Urothelium cell line (cell line): ENCODE measurements around the gene SPATA2.
A peak's percentile ranks its signal among the peaks of the same experiment; 100 is the strongest.
"Not testable (repeated sequence)": the region's sequence is repeated elsewhere in the genome, so short reads cannot be mapped to it uniquely, and the experiment has no call there.

Experiments used
- DNase-seq: peaks from one replicate; pipeline ENCODE4 v3.0.0; 2011; ENCODE audit warnings: low spot score, mixed read lengths
- FAIRE-seq: peaks from 2 replicates; lab custom pipeline; 2011; peaks lifted over from hg19 to GRCh38; lab: Jason Lieb, UNC

Gene SPATA2

DNA sequence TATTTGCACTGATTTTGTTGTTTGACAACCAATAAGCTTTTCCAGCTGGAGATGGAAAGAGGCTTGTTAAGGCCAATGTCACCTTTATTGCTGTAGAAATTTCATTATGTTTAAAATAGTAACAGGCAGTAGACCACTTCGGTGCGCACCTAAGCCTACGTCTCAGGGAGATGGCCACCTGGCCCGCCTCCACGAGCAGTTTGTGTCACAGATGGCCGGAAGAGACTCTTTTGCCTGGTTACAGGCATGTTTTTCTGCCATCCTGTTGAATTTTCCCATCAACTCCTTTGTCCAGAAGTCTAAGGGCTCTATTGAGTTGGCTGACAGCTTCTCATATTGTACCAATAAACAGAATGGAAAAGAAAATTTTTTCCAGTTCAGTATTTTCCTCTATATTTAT, 51.7 kb downstream of the SPATA2 start:
- DNase-seq (no peak), FAIRE-seq (no peak)

DNA sequence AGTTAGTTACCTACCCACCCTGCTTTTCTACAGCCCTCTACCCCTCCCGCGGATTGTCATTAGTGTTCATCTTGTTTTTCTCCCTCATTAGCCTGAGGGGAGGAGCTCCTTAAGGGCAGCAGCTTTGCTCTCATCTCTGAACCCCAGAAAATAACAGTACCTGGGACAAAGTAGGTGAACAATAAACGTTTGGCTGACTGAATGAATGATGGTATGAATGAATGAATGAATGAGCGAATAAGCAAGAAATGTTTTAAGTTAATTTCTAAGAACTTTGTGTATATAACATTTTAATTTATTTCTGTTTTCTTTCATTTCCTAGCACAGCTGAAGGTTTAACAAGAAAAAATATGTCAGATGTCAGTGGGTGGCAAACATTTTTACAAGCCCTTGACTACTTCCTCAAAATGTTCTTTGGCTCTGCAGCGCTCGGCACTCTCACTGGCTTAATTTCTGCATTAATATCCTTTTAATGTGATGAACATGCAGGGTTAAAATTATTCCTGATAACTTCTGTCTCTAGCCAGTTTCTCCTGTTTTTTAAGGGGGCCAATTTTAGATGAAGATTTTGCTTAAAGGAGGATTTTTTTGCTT, 52.6 kb downstream of the SPATA2 start:
- FAIRE-seq (no peak), DNase-seq (no peak)

- not testable (repeated sequence) for DNase-seq, FAIRE-seq
These were observed 54.1 kb downstream of the SPATA2 start for GRCh38 chr20:49861232-49861631.

GRCh38 chr20:49859807-49860206, 55.5 kb downstream of the SPATA2 start:
- DNase-seq: no peak
- no peak for FAIRE-seq

DNA sequence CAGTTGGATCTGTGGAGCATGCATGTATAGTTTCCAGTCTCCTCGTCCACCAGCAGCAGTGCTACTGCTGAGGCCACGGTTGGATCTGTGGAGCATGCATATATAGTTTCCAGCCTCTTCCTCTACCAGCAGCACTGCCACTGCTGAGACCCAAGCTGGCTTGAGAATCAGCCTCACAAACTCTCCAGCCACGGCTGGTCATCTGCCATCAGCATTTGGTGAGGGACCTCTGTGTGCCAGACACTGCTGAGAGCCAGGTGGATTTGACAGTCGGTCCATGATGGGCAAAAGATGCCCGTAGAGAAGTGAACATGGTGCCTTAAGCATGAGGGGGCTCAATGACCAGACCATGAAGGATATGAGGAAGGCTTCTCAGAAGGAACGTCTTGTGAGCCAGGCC, 56.3 kb downstream of the SPATA2 start:
- no peak for FAIRE-seq
- DNase-seq: no peak

GRCh38 chr20:49858076-49858585, 57.2 kb downstream of the SPATA2 start:
- FAIRE-seq (no peak), DNase-seq (no peak)

DNA sequence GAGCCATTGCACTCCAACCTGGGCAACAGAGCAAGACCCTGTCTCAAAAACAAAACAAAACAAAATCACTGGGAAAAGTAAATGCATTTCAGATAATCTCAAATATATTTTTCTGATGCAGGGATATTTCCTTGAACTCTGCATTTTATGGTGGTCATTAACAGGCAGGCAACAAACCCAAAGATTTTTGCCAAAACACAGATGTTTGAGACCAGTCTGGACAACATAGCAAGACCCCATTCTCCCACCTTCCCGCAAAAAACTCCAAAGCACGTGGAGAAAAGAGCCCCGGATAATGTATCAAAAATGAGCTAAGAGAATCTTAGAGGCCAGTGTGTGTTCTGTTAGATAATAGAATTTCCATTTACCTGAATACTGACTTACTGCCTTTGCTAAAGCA, 58.4 kb downstream of the SPATA2 start:
- no peak for DNase-seq
- no peak for FAIRE-seq

- FAIRE-seq (peak; percentile 35), DNase-seq (no peak)
These were observed 61.0 kb downstream of the SPATA2 start for GRCh38 chr20:49854190-49854875.

DNA sequence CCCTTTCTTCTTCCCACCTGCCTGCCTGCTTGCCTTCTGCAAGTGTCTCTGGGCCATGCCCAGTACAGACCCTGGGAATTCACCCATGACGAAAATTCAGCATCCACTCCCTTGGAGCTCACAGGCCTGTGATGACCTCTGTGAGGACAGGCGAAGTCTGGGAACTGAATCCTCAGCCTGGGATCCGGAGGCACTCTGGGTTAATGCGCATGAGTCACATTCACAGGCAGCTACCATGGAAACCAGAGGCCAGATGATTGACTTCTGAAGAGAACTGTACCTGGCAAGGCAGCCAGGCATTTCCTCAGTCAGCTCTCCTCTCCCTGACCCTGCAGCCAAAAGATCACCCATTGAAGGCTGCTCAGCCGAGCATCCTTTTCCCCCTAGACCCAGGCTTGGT, 61.7 kb downstream of the SPATA2 start:
- FAIRE-seq: no peak
- DNase-seq: peak; percentile 79
